ENCODE data around the gene MYL6B. TPM values are rescaled to one million over a fixed set of nuclear protein-coding genes. Genes with fewer than 3 reads are reported as not detected.

The MYL6B gene
- polyA plus RNA-seq, 1 experiment, result 75.4 TPM

DNA sequence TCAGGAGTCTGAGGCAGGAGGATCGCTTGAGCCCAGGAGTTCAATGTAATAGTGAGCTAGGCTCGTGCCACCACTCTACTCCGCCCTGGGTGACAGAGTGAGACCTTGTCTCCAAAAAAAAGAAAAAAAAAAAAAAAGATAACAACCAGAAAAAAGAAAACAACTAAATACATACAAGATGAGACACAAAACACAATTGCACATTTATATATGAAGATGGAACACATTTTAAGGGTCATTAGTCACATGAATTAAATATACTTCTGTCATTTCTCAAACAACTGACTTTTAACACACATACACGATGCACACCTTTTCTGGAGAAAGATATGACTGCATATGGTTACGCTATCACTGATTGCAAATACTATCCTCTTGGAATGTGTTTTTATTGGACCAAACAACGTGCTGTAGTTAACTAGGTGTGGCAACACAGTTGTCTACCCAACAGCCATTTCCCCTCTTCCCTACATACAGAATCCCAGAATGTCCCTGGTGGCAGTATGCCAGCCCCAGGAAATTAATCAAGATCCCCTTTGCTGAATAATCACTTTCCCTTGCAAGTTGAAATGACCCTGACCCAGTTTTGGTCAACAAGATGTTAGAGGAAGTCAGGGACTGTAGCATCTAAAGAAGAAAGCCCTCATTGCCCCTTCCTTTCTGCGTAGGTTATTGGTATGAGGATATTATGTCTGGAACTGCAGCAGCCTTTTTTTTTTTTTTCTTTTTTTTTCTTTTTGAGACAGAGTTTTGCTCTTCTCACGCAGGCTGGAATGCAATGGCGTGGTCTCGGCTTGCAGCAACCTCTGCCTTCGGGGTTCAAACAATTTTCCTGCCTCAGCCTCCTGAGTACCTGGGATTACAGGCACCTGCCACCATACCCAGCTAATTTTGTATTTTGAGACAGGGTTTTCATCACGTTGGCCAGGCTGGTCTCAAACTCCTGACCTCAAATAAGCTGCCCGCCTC lies 5.6 kb upstream of the MYL6B start:
- CTCF ChIA-PET, result interaction anchor here (0.8 to 1.3 kb wide), 2 partner anchors 21 to 27 kb away, joined by 3 to 4 read pairs; no protein-coding TSS in a partner anchor
- POLR2A ChIA-PET, result no interaction called here
- Histone ChIP-seq H3K27me3 (ENCODE audit: control insufficient read depth, insufficient read depth, low read length) (no peaks in the 10 kb centered on the region), H3K36me3 (ENCODE audit: control insufficient read depth, insufficient read depth, low read length) (peaks cover 18% of the 10 kb centered on the region), H3K4me3 (ENCODE audit: low read depth, low read length) (no peak overlapping the region)
- no peak for TF ChIP-seq CTCF (IDR thresholded peaks at IDR 0.05; ENCODE audit: insufficient read depth, low read depth, low read length)
- DNase-seq (ENCODE audit: low read depth), result no peak

GRCh38 chr12:56150563-56150962 lies 1.8 kb upstream of the MYL6B start:
- no peak for TF ChIP-seq CTCF (IDR thresholded peaks at IDR 0.05; ENCODE audit: insufficient read depth, low read depth, low read length)
- no peak overlapping the region for H3K4me3 ChIP-seq (ENCODE audit: low read depth, low read length)
- no peak for DNase-seq (ENCODE audit: low read depth)
- peaks cover 2% of the 10 kb centered on the region; the same call in 1 of the 2 replicates for H3K36me3 ChIP-seq (ENCODE audit: control insufficient read depth, insufficient read depth, low read length)
- ChIA-PET POLR2A (no interaction called here), CTCF (interaction anchor here (2.4 kb wide), 1 partner anchor 12 kb away, joined by 9 read pairs; no protein-coding TSS in a partner anchor)
- no peaks in the 10 kb centered on the region for H3K27me3 ChIP-seq (ENCODE audit: control insufficient read depth, insufficient read depth, low read length)

DNA sequence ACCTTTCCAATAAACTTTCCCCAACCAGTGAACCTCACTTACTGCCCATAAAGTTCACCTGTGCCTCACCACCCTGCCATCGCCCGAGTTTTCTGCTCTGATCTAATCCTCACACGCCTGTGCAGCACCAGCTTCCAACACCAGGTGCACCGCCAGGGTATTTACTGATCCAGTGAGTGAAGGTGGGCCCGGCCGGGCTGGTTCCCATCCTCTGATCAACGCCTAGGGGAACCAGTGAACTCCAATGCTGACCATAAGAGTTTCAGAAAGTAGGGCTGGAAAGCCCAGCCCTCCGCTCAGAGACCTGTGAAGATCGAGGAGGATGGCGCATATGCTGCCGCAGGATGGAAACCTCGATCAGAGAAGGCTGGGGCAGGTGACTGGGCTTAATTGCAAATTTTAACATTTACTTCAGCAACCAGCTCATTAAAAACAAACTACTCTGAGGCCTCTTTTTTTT lies 685 bp upstream of the MYL6B start:
- TF ChIP-seq CTCF (IDR thresholded peaks at IDR 0.05; ENCODE audit: insufficient read depth, low read depth, low read length), result peak; percentile 52
- H3K4me3 ChIP-seq (ENCODE audit: low read depth, low read length), result peak overlapping the region; percentile 57
- ChIA-PET POLR2A (no interaction called here), CTCF (interaction anchor here (0.9 to 2.4 kb wide), 6 partner anchors 9 to 70 kb away, joined by 3 to 9 read pairs (median 4); partner anchors contain the start of genes ESYT1 and RNF41)
- peaks cover 2% of the 10 kb centered on the region; the same call in 1 of the 2 replicates for H3K36me3 ChIP-seq (ENCODE audit: control insufficient read depth, insufficient read depth, low read length)
- no peak for DNase-seq (ENCODE audit: low read depth)
- no peaks in the 10 kb centered on the region for H3K27me3 ChIP-seq (ENCODE audit: control insufficient read depth, insufficient read depth, low read length)

DNA sequence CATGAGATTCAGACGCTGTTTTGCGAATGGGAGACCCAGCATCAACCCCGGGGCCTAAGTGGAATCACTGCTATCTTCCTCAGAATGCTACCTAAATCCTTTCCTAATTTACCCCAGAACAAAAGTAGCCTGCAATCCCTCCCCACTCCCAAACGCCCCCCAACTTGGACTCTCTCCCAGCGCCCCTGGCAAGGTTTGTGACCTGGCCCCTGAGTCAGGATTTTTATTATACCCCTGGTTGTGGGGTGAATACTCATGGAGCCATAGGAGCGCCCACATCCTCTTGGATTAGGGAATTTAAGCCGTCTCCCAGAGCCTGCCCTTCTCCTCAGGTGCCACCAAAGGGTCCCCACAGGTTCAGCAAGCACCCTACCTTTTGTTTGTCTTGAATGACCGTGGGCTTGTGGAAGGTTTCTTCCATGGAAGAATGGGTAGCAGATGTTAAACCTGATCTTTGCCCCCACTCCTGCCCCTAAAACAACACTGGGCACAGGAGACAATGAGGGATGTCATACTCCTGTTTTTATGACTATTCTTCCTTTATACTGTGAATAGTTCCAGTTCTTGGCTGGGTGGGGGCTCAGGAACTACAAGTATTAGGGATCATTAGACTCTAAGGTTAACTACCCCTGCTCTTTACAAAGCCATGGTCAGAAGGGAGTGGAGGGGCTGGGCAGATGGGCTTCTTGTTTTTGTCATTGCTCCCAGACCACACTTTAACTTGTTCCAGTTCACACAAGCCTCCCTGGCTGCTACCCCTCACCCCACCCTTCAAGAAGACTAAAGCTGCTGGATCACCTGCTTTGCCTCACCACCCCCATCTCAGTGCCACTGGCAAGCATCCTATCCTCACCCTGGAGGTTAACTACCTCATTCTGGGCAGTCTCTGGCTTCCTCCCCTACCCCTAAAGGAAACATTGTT lies 630 bp downstream of the MYL6B start:
- no peak for TF ChIP-seq CTCF (IDR thresholded peaks at IDR 0.05; ENCODE audit: insufficient read depth, low read depth, low read length)
- Histone ChIP-seq H3K36me3 (ENCODE audit: control insufficient read depth, insufficient read depth, low read length) (peaks cover 2% of the 10 kb centered on the region; the same call in 1 of the 2 replicates), H3K27me3 (ENCODE audit: control insufficient read depth, insufficient read depth, low read length) (no peaks in the 10 kb centered on the region), H3K4me3 (ENCODE audit: low read depth, low read length) (peak overlapping the region; percentile 57)
- ChIA-PET POLR2A (no interaction called here), CTCF (no interaction called here)
- no peak for DNase-seq (ENCODE audit: low read depth)

All from BJ (cell line).